Astrocyte (in vitro differentiated cells and primary cell): ENCODE data around the gene BICD1. TPM values are rescaled to one million over a fixed set of nuclear protein-coding genes. Genes with fewer than 3 reads are reported as not detected.

Source experiments
- DNase-seq: peaks from one replicate; pipeline ENCODE4 v3.0.0-alpha.2; 2010; ENCODE audit warnings: low read depth
- FAIRE-seq: peaks from 2 replicates; lab custom pipeline; 2011; peaks lifted over from hg19 to GRCh38; lab: Jason Lieb, UNC
- H2AFZ ChIP-seq: 2 replicates; pipeline ENCODE4 v1.6.0; 2012; ENCODE audit warnings: low read depth, low read length, inconsistent platforms
- H3K27ac ChIP-seq: 2 replicates; pipeline ENCODE4 v1.5.1; 2011; ENCODE audit warnings: low read depth, low read length, inconsistent platforms
- H3K27me3 ChIP-seq: 2 replicates; pipeline ENCODE4 v1.6.0; 2011; ENCODE audit warnings: low read length, inconsistent platforms; ENCODE audit not compliant: insufficient read depth
- H3K36me3 ChIP-seq: 2 replicates; pipeline ENCODE4 v1.5.1; 2011; ENCODE audit warnings: low read length, inconsistent platforms; ENCODE audit not compliant: insufficient read depth
- H3K4me1 ChIP-seq: 2 replicates; pipeline ENCODE4 v1.5.1; 2011; ENCODE audit warnings: low read length, inconsistent platforms; ENCODE audit not compliant: insufficient read depth
- H3K4me2 ChIP-seq: 2 replicates; pipeline ENCODE4 v1.6.0; 2012; ENCODE audit warnings: low read length, inconsistent platforms
- H3K4me3 ChIP-seq: 2 replicates; pipeline ENCODE4 v1.5.1; 2011; ENCODE audit warnings: low read depth, mild to moderate bottlenecking, low read length, inconsistent platforms; ENCODE audit not compliant: insufficient read depth
- H3K79me2 ChIP-seq: 2 replicates; pipeline ENCODE4 v1.6.0; 2012; ENCODE audit warnings: mild to moderate bottlenecking, low read length, inconsistent platforms; ENCODE audit not compliant: insufficient read depth
- H3K9ac ChIP-seq: 2 replicates; pipeline ENCODE4 v1.6.0; 2012; ENCODE audit warnings: mild to moderate bottlenecking, low read length, inconsistent platforms
- H3K9me3 ChIP-seq: 2 replicates; pipeline ENCODE4 v1.5.1; 2012; ENCODE audit warnings: low read depth, mild to moderate bottlenecking, low read length, inconsistent platforms; ENCODE audit not compliant: insufficient read depth
- H4K20me1 ChIP-seq: 2 replicates; pipeline ENCODE4 v1.6.0; 2012; ENCODE audit warnings: low read length, inconsistent platforms; ENCODE audit not compliant: insufficient read depth
- H3K27ac Mint-ChIP-seq: one replicate; pipeline ENCODE4 v1.8.0; 2021; ENCODE audit warnings: mild to moderate bottlenecking, mixed read lengths; ENCODE audit not compliant: unreplicated experiment
- H3K27me3 Mint-ChIP-seq: one replicate; pipeline ENCODE4 v1.8.0; 2021; ENCODE audit warnings: low read depth, mixed read lengths; ENCODE audit not compliant: unreplicated experiment
- H3K36me3 Mint-ChIP-seq: one replicate; pipeline ENCODE4 v1.8.0; 2021; ENCODE audit warnings: low read depth, mixed read lengths; ENCODE audit not compliant: unreplicated experiment
- H3K4me1 Mint-ChIP-seq: one replicate; pipeline ENCODE4 v1.8.0; 2021; ENCODE audit warnings: low read depth, mixed read lengths; ENCODE audit not compliant: unreplicated experiment
- H3K4me3 Mint-ChIP-seq: one replicate; pipeline ENCODE4 v1.8.0; 2021; ENCODE audit warnings: mild to moderate bottlenecking, moderate library complexity, mixed read lengths; ENCODE audit not compliant: unreplicated experiment
- H3K9me3 Mint-ChIP-seq: one replicate; pipeline ENCODE4 v1.8.0; 2021; ENCODE audit warnings: mild to moderate bottlenecking, mixed read lengths; ENCODE audit not compliant: unreplicated experiment
- EZH2 ChIP-seq: IDR thresholded peaks from 2 replicates; pipeline ENCODE4 v1.6.1; 2012; ENCODE audit warnings: mild to moderate bottlenecking, low read length, inconsistent platforms; ENCODE audit not compliant: insufficient read depth
- total RNA-seq: library from RNA; stranded (reverse); gene quantifications from 2 replicates; pipeline ENCODE4 v1.2.1, GENCODE V29; 2021
- TF ChIP-seq, protein P1 (sequence below): IDR thresholded peaks from 2 replicates; pipeline ENCODE4 v1.5.1; 2011; ENCODE audit warnings: low read depth, mild to moderate bottlenecking, inconsistent platforms, low read length, moderate library complexity; ENCODE audit not compliant: insufficient read depth

Gene BICD1
- total RNA-seq, 1 donor from 2014 or later = 28.7 TPM

DNA sequence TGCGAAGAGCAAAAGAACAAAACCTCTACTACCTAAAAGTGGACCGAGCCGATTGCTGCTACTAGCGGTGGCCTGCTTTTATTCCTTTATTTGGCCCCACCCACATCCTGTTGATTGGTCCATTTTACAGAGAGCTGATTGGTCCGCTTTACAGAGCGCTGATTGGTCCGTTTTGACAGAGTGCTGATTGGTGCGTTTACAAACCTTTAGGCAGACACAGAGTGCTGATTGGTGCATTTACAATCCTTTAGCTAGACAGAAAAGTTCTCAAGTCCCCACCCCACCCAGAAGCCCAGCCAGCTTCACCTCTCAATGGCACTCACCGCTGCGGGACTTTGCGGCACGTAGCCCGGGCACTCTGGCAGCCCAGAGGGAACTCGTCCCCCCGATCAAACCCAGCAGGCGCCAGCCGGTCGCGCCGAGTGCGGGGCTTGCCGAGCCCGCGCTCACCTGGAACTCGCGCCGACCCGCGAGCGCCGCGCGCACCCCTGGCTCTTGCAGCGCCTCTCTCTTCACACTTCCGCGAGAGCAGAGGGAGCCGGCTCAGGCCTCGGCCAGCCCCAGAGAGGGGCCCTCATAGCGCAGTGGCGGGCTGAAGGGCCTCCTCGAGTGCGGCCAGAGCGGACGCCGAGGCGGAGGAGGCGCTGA, 284.0 kb downstream of the BICD1 start:
- no peaks in the 10 kb centered on the region for H3K4me1 ChIP-seq
- TF ChIP-seq, protein P1, sequence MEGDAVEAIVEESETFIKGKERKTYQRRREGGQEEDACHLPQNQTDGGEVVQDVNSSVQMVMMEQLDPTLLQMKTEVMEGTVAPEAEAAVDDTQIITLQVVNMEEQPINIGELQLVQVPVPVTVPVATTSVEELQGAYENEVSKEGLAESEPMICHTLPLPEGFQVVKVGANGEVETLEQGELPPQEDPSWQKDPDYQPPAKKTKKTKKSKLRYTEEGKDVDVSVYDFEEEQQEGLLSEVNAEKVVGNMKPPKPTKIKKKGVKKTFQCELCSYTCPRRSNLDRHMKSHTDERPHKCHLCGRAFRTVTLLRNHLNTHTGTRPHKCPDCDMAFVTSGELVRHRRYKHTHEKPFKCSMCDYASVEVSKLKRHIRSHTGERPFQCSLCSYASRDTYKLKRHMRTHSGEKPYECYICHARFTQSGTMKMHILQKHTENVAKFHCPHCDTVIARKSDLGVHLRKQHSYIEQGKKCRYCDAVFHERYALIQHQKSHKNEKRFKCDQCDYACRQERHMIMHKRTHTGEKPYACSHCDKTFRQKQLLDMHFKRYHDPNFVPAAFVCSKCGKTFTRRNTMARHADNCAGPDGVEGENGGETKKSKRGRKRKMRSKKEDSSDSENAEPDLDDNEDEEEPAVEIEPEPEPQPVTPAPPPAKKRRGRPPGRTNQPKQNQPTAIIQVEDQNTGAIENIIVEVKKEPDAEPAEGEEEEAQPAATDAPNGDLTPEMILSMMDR = no peak
- no peak for TF ChIP-seq EZH2
- H3K4me2 ChIP-seq = peak overlapping the region; percentile 74
- Mint-ChIP-seq H3K4me1 (no peaks in the 10 kb centered on the region), H3K9me3 (no peaks in the 10 kb centered on the region), H3K27me3 (no peaks in the 10 kb centered on the region), H3K4me3 (no peak overlapping the region), H3K36me3 (no peaks in the 10 kb centered on the region), H3K27ac (no peak overlapping the region)
- no peaks in the 10 kb centered on the region for H3K79me2 ChIP-seq
- H3K4me3 ChIP-seq = peak overlapping the region; percentile 33
- H3K36me3 ChIP-seq = no peaks in the 10 kb centered on the region
- H3K9me3 ChIP-seq = no peaks in the 10 kb centered on the region
- FAIRE-seq (no peak), DNase-seq (no peak)
- H3K27me3 ChIP-seq = no peaks in the 10 kb centered on the region
- H4K20me1 ChIP-seq = no peaks in the 10 kb centered on the region
- peak overlapping the region; percentile 67 for H2AFZ ChIP-seq
- H3K27ac ChIP-seq = no peak overlapping the region
- H3K9ac ChIP-seq = no peak overlapping the region

DNA sequence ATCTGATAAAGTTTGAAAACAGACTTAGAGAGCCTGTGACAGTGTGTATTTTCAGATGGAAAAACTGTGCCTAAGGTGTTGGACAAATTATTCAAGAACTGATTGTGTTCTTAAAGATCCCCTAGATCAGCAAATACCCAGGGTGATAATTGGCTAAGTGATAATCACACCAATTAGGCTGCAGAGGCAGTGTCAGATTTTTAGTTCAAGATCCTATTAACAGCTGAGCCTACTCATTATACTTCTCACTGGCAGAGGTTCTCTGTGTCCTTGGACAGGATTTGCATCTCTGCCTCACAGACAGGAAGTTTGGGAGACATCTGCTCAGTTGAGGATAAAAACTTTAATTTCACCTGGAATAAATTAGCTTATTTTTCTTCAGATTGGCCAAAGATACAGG, 288.4 kb downstream of the BICD1 start:
- peaks cover 2% of the 10 kb centered on the region for H3K27me3 Mint-ChIP-seq
- H3K36me3 Mint-ChIP-seq = no peaks in the 10 kb centered on the region
- DNase-seq (no peak), FAIRE-seq (no peak)
- H3K27ac Mint-ChIP-seq = no peak overlapping the region
- H3K27me3 ChIP-seq = peaks cover under 1% of the 10 kb centered on the region
- H3K36me3 ChIP-seq = no peaks in the 10 kb centered on the region
- no peak overlapping the region for H3K4me3 Mint-ChIP-seq
- no peaks in the 10 kb centered on the region for H3K9me3 ChIP-seq
- peaks cover 4% of the 10 kb centered on the region for H3K4me1 ChIP-seq
- H3K79me2 ChIP-seq = no peaks in the 10 kb centered on the region
- no peak overlapping the region for H3K27ac ChIP-seq
- H3K4me3 ChIP-seq = no peak overlapping the region
- no peaks in the 10 kb centered on the region for H3K4me1 Mint-ChIP-seq
- H2AFZ ChIP-seq = no peak overlapping the region
- TF ChIP-seq, protein P1 = no peak
- TF ChIP-seq EZH2 = no peak
- H3K9me3 Mint-ChIP-seq = no peaks in the 10 kb centered on the region
- H4K20me1 ChIP-seq = no peaks in the 10 kb centered on the region
- no peak overlapping the region for H3K4me2 ChIP-seq
- no peak overlapping the region for H3K9ac ChIP-seq

DNA sequence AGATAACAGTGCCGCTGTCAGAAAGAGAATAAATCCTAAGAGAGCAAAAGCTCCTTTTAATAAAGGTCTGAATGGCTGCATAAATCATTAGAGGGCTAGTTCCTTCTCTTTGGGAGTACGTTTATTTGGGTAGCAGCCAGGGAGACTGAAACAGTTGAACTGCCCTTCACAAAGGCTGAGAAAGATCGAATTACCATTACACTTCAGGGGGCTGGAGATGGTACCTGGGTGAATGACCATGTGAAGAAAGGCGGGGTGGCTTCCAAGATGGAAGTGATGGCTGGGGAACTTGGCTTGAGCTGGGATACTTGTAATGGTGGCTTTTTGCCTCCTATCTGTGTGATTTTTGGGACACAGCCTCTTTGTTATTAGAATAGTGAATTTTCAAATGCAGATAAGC, 291.0 kb downstream of the BICD1 start:
- H3K27ac ChIP-seq = no peak overlapping the region
- peaks cover 4% of the 10 kb centered on the region for H3K4me1 Mint-ChIP-seq
- no peaks in the 10 kb centered on the region for H3K36me3 ChIP-seq
- peaks cover 3% of the 10 kb centered on the region for H3K36me3 Mint-ChIP-seq
- TF ChIP-seq EZH2 = no peak
- TF ChIP-seq, protein P1 = no peak
- H3K79me2 ChIP-seq = no peaks in the 10 kb centered on the region
- no peak overlapping the region for H2AFZ ChIP-seq
- H3K4me3 Mint-ChIP-seq = peak overlapping the region; percentile 43
- no peak overlapping the region for H3K4me2 ChIP-seq
- peaks cover 4% of the 10 kb centered on the region for H3K4me1 ChIP-seq
- FAIRE-seq (no peak), DNase-seq (no peak)
- no peak overlapping the region for H3K27ac Mint-ChIP-seq
- H3K27me3 Mint-ChIP-seq = peaks cover 2% of the 10 kb centered on the region
- no peak overlapping the region for H3K4me3 ChIP-seq
- H4K20me1 ChIP-seq = no peaks in the 10 kb centered on the region
- H3K9me3 ChIP-seq = no peaks in the 10 kb centered on the region
- H3K9me3 Mint-ChIP-seq = no peaks in the 10 kb centered on the region
- peaks cover 9% of the 10 kb centered on the region for H3K27me3 ChIP-seq
- H3K9ac ChIP-seq = no peak overlapping the region
